ENCODE results near the gene PDP2. TPM values are rescaled to one million over a fixed set of nuclear protein-coding genes. Genes with fewer than 3 reads are reported as not detected.

The PDP2 gene
- total RNA-seq, 2 experiments from 2014 or later, result 13.8 to 29.2 TPM

GRCh38 chr16:66898933-66899309 lies 18.6 kb downstream of the PDP2 start:
- H3K79me2 ChIP-seq (ENCODE audit: insufficient read depth, low read depth, low read length), result no peaks in the 10 kb centered on the region
- no peaks in the 10 kb centered on the region for H3K9me3 ChIP-seq (ENCODE audit: low read length)
- H2AFZ ChIP-seq (ENCODE audit: low read length), result no peak overlapping the region
- H4K20me1 ChIP-seq (ENCODE audit: insufficient read depth, low read length), result no peaks in the 10 kb centered on the region
- no peaks in the 10 kb centered on the region for H3K4me1 ChIP-seq (ENCODE audit: insufficient read depth, low read length, poor library complexity, severe bottlenecking)
- H3K4me3 ChIP-seq (ENCODE audit: low read depth, low read length, poor library complexity, severe bottlenecking), result no peak overlapping the region
- POLR2A ChIA-PET, result no interaction called here
- H3K36me3 ChIP-seq (ENCODE audit: insufficient read depth, low read length), result no peaks in the 10 kb centered on the region
- H3K9me2 ChIP-seq (ENCODE audit: insufficient read depth, low read length), result no peaks in the 10 kb centered on the region
- no peak for TF ChIP-seq EZH2phosphoT487 (IDR thresholded peaks at IDR 0.05; ENCODE audit: borderline replicate concordance, low read depth, low read length)
- TF ChIP-seq, protein P1, sequence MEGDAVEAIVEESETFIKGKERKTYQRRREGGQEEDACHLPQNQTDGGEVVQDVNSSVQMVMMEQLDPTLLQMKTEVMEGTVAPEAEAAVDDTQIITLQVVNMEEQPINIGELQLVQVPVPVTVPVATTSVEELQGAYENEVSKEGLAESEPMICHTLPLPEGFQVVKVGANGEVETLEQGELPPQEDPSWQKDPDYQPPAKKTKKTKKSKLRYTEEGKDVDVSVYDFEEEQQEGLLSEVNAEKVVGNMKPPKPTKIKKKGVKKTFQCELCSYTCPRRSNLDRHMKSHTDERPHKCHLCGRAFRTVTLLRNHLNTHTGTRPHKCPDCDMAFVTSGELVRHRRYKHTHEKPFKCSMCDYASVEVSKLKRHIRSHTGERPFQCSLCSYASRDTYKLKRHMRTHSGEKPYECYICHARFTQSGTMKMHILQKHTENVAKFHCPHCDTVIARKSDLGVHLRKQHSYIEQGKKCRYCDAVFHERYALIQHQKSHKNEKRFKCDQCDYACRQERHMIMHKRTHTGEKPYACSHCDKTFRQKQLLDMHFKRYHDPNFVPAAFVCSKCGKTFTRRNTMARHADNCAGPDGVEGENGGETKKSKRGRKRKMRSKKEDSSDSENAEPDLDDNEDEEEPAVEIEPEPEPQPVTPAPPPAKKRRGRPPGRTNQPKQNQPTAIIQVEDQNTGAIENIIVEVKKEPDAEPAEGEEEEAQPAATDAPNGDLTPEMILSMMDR (conservative IDR thresholded peaks at IDR 0.05; ENCODE audit: low read length), result no peak
- no TSS peak for BruUV-seq (replicated peaks)
- intact Hi-C loops (cut with micrococcal nuclease; ENCODE audit: unreplicated experiment), result loop anchor here (5.0 kb wide), 2 partner anchors 33 to 53 kb away; partner anchors contain the start of gene CIAO2B
- no peak for DNase-seq (ENCODE audit: low spot score)
- no peak overlapping the region for H3K27ac ChIP-seq (ENCODE audit: low read depth, low read length, poor library complexity, severe bottlenecking)
- CTCF ChIA-PET (ENCODE audit: unreplicated experiment), result no interaction called here
- no peak overlapping the region for H3K4me2 ChIP-seq (ENCODE audit: low read length)

GRCh38 chr16:66899310-66899944 lies 19.1 kb downstream of the PDP2 start:
- intact Hi-C loops (cut with micrococcal nuclease; ENCODE audit: unreplicated experiment), result loop anchor here (5.0 kb wide), 2 partner anchors 33 to 53 kb away; partner anchors contain the start of gene CIAO2B
- no peak overlapping the region for H3K4me3 ChIP-seq (ENCODE audit: low read depth, low read length, poor library complexity, severe bottlenecking)
- H3K4me2 ChIP-seq (ENCODE audit: low read length), result no peak overlapping the region
- H3K9me2 ChIP-seq (ENCODE audit: insufficient read depth, low read length), result no peaks in the 10 kb centered on the region
- no TSS peak for BruUV-seq (replicated peaks)
- ChIA-PET POLR2A (no interaction called here), CTCF (ENCODE audit: unreplicated experiment) (no interaction called here)
- H2AFZ ChIP-seq (ENCODE audit: low read length), result no peak overlapping the region
- H3K36me3 ChIP-seq (ENCODE audit: insufficient read depth, low read length), result no peaks in the 10 kb centered on the region
- TF ChIP-seq, protein P1 (conservative IDR thresholded peaks at IDR 0.05; ENCODE audit: low read length), result no peak
- TF ChIP-seq EZH2phosphoT487 (IDR thresholded peaks at IDR 0.05; ENCODE audit: borderline replicate concordance, low read depth, low read length), result no peak
- no peaks in the 10 kb centered on the region for H3K9me3 ChIP-seq (ENCODE audit: low read length)
- DNase-seq (ENCODE audit: low spot score), result no peak
- no peak overlapping the region for H3K27ac ChIP-seq (ENCODE audit: low read depth, low read length, poor library complexity, severe bottlenecking)
- no peaks in the 10 kb centered on the region for H4K20me1 ChIP-seq (ENCODE audit: insufficient read depth, low read length)
- no peaks in the 10 kb centered on the region for H3K4me1 ChIP-seq (ENCODE audit: insufficient read depth, low read length, poor library complexity, severe bottlenecking)
- no peaks in the 10 kb centered on the region for H3K79me2 ChIP-seq (ENCODE audit: insufficient read depth, low read depth, low read length)

DNA sequence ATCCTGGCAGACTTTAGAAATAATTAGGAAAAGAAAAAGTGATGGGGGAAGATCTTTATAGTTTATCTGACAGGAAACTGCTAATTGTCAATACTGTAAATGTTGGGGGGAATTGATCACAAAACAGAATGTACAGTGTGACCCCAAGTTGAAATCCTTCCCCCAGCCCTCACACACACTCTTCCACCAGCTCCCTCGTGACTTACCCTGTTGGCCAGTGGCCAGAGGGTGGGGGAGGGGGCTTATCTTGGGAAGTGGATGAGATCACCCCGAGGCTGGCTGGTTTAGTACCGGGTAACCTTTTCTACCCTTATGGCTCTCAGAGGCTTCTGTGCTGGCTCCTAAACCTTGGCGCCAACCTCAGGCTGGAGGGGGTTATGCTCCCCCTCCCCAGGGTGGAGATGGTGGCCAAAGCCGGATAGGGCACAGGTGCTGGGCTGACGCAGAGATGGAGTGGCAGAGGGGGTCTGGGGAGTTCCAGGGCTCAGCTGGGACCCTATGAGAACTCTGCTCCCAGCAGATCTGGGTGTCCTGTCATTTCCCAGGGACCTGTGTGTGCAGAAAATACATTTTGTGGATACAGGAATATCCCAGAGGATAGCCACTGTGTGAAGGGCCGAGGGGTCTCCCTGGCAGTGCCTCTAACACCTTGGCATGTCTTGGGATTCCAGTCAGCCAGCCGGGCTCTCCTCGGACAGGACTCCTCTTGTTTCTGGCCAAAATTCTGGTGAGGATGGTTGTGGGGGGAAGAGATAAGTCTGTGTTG lies 19.8 kb downstream of the PDP2 start:
- ChIA-PET CTCF (ENCODE audit: unreplicated experiment) (no interaction called here), POLR2A (no interaction called here)
- Histone ChIP-seq H3K4me3 (ENCODE audit: low read depth, low read length, poor library complexity, severe bottlenecking) (no peak overlapping the region), H3K4me2 (ENCODE audit: low read length) (no peak overlapping the region), H3K9me2 (ENCODE audit: insufficient read depth, low read length) (no peaks in the 10 kb centered on the region), H2AFZ (ENCODE audit: low read length) (no peak overlapping the region), H3K27ac (ENCODE audit: low read depth, low read length, poor library complexity, severe bottlenecking) (no peak overlapping the region), H3K36me3 (ENCODE audit: insufficient read depth, low read length) (no peaks in the 10 kb centered on the region), H3K4me1 (ENCODE audit: insufficient read depth, low read length, poor library complexity, severe bottlenecking) (no peaks in the 10 kb centered on the region), H4K20me1 (ENCODE audit: insufficient read depth, low read length) (no peaks in the 10 kb centered on the region), H3K9me3 (ENCODE audit: low read length) (no peaks in the 10 kb centered on the region), H3K79me2 (ENCODE audit: insufficient read depth, low read depth, low read length) (no peaks in the 10 kb centered on the region)
- no peak for DNase-seq (ENCODE audit: low spot score)
- no TSS peak for BruUV-seq (replicated peaks)
- TF ChIP-seq, protein P1 (conservative IDR thresholded peaks at IDR 0.05; ENCODE audit: low read length), result no peak
- TF ChIP-seq EZH2phosphoT487 (IDR thresholded peaks at IDR 0.05; ENCODE audit: borderline replicate concordance, low read depth, low read length), result no peak
- intact Hi-C loops (cut with micrococcal nuclease; ENCODE audit: unreplicated experiment), result loop anchor here (5.0 kb wide), 2 partner anchors 32 to 52 kb away; partner anchors contain the start of gene CIAO2B

All from OCI-LY7 (cell line).